ENCODE data around the gene KIF3A.
"Not testable (repeated sequence)": the region's sequence is repeated elsewhere in the genome, so short reads cannot be mapped to it uniquely, and the experiment has no call there.

KIF3A gene

GRCh38 chr5:132729896-132730295, 7.5 kb downstream of the KIF3A start:
- no peak for DNase-seq

GRCh38 chr5:132725745-132726144, 11.6 kb downstream of the KIF3A start:
- no peak for DNase-seq

GRCh38 chr5:132718544-132719312, 18.6 kb downstream of the KIF3A start:
- no peak for DNase-seq

- DNase-seq = no peak
Observed at GRCh38 chr5:132714456-132715307, 22.7 kb downstream of the KIF3A start.

- no peak for DNase-seq
Observed at GRCh38 chr5:132708645-132709044, 28.7 kb downstream of the KIF3A start.

GRCh38 chr5:132704875-132705274, 32.5 kb downstream of the KIF3A start:
- no peak for DNase-seq

- DNase-seq = no peak
Observed at GRCh38 chr5:132695956-132696355, 41.4 kb downstream of the KIF3A start.

- no peak for DNase-seq
Observed at GRCh38 chr5:132692632-132692967, 44.7 kb downstream of the KIF3A start.

- DNase-seq = not testable (repeated sequence)
Observed at GRCh38 chr5:132691755-132692631, 45.4 kb downstream of the KIF3A start.

- DNase-seq = no peak
Observed at GRCh38 chr5:132690156-132690555, 47.2 kb downstream of the KIF3A start.

GRCh38 chr5:132689513-132689912, 47.8 kb downstream of the KIF3A start:
- DNase-seq = no peak

- no peak for DNase-seq
Observed at GRCh38 chr5:132688536-132689339, 48.6 kb downstream of the KIF3A start.

- DNase-seq = no peak
Observed at GRCh38 chr5:132687995-132688394, 49.4 kb downstream of the KIF3A start.

GRCh38 chr5:132686193-132686592, 51.2 kb downstream of the KIF3A start:
- DNase-seq = no peak

GRCh38 chr5:132684922-132685720, 52.2 kb downstream of the KIF3A start:
- DNase-seq = no peak

GRCh38 chr5:132684491-132684890, 52.9 kb downstream of the KIF3A start:
- DNase-seq = no peak

GRCh38 chr5:132681983-132682382, 55.4 kb downstream of the KIF3A start:
- DNase-seq = no peak

- DNase-seq = no peak
Observed at GRCh38 chr5:132681476-132681831, 55.9 kb downstream of the KIF3A start.

- DNase-seq = no peak
Observed at GRCh38 chr5:132680780-132681475, 56.4 kb downstream of the KIF3A start.

Data from anterior cingulate cortex (tissue), 58 donors.